K562 (cell line): ENCODE measurements around the gene NEMP1.

Experiments
- CREB1 ChIP-seq, 2 experiments: sonication (generic) in 1 of 2; formaldehyde crosslinking in 1 of 2; IDR thresholded peaks; 2 replicates each; pipeline versions ENCODE4 v1.6.1 to v1.8.0; 2012 to 2022; ENCODE audit warnings: inconsistent platforms in 1 of 2, mild to moderate bottlenecking in 1 of 2, missing genetic modification reagents in 1 of 2, moderate library complexity in 1 of 2
- PHTF2 ChIP-seq: fragments of 250-450 bp; sonication (Bioruptor Pico); IDR thresholded peaks from 2 replicates; pipeline ENCODE4 v1.5.0; 2021; ENCODE audit warnings: mild to moderate bottlenecking
- POLR2A ChIP-seq: fragments of 450-650 bp; conservative IDR thresholded peaks from 2 replicates; pipeline ENCODE4 v1.6.1; 2016
- TAF1 ChIP-seq: IDR thresholded peaks from 2 replicates; pipeline ENCODE4 v1.6.1; 2011; ENCODE audit warnings: mild to moderate bottlenecking, low read length, moderate library complexity; ENCODE audit not compliant: insufficient read depth, control insufficient read depth, severe bottlenecking; ENCODE audit errors: extremely low read depth
- ZNF232 ChIP-seq: sonication (generic); formaldehyde crosslinking; IDR thresholded peaks from 2 replicates; pipeline ENCODE4 v1.8.0; 2022; ENCODE audit warnings: mild to moderate bottlenecking, missing genetic modification reagents
- ZNF644 ChIP-seq: fragments of 200-800 bp; sonication (Bioruptor generic); IDR thresholded peaks from 2 replicates; pipeline ENCODE4 v1.6.1; 2016; ENCODE audit warnings: low read depth, missing genetic modification characterization, missing compliant biosample characterization
- TF ChIP-seq, protein P1 (sequence below): sonication (generic); formaldehyde crosslinking; IDR thresholded peaks from 2 replicates; pipeline ENCODE4 v1.4.0; 2020; ENCODE audit warnings: mild to moderate bottlenecking, missing genetic modification reagents

DNA sequence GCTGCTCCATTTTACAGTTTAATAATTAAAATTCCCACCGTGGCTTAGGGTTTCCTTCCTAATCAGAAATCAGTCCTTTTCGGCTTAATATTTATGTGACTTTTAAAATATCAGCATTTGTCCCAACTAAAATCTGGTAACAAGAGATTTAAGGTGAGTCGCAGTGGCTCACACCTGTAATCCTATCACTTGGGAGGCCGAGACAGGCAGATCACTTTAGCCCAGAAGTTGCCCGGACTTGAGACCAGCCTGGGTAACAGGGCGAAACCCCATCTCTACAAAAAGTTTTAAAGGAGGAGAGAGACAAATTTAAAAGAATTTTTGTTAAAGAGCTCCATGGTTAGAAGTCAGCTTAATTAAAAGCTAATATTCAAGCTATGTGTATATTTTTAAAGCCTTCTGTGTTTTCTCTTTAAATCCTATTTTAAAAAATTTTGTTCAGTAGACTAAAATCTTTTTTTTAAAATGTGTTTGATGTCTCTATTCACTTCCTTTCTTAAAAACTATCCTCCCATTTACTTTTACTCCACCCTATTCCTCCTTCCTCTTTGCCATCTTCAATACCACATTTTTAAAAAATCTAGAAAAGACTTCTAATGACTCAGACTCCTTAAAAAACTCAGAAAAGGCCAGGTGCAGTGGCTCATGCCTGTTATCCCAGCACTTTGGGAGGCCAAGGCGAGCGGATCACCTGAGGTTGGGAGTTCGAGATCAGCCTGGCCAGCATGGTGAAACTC is 58.4 kb downstream of the NEMP1 start:
- TF ChIP-seq PHTF2 (CRISPR knock-in tag), result no peak
- TF ChIP-seq CREB1 (IDR thresholded peaks at IDR 0.05), result no peak
- TF ChIP-seq CREB1 (CRISPR knock-in tag; IDR thresholded peaks at IDR 0.05), result no peak
- TF ChIP-seq, protein P1, sequence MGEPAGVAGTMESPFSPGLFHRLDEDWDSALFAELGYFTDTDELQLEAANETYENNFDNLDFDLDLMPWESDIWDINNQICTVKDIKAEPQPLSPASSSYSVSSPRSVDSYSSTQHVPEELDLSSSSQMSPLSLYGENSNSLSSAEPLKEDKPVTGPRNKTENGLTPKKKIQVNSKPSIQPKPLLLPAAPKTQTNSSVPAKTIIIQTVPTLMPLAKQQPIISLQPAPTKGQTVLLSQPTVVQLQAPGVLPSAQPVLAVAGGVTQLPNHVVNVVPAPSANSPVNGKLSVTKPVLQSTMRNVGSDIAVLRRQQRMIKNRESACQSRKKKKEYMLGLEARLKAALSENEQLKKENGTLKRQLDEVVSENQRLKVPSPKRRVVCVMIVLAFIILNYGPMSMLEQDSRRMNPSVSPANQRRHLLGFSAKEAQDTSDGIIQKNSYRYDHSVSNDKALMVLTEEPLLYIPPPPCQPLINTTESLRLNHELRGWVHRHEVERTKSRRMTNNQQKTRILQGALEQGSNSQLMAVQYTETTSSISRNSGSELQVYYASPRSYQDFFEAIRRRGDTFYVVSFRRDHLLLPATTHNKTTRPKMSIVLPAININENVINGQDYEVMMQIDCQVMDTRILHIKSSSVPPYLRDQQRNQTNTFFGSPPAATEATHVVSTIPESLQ (CRISPR knock-in tag), result no peak
- TF ChIP-seq ZNF232, result no peak
- TF ChIP-seq POLR2A, result no peak
- no peak for TF ChIP-seq ZNF644 (tag)
- TF ChIP-seq TAF1, result no peak
